HEK293 (cell line): ENCODE measurements around the gene SP5.

Experiments used
- CTCF ChIA-PET: fragments of 350-600 bp; formaldehyde crosslinking; extraction: SDS; loops from one replicate; lab custom pipeline; 2021; ENCODE audit warnings: antibody characterized with exemption; lab: Yijun Ruan, JAX
- POLR2A ChIA-PET: fragments of 300-600 bp; formaldehyde crosslinking; extraction: SDS; loops from one replicate; lab custom pipeline; 2020; ENCODE audit warnings: antibody characterized with exemption, inconsistent platforms; lab: Yijun Ruan, JAX
- H3K27ac ChIP-seq: fragments of 200-500 bp; sonication (Bioruptor generic); 2 replicates; pipeline ENCODE4 v1.5.1; 2014; ENCODE audit warnings: low read depth, low read length, control low read depth, inconsistent platforms; ENCODE audit errors: extremely low read depth
- H3K36me3 ChIP-seq, 2 experiments: fragments of 200-500 bp in 1 of 2; sonication (Bioruptor generic) in 1 of 2; 1 replicate in 1 of 2; 2 replicates in 1 of 2; pipeline ENCODE4 v1.5.1; 2014 to 2017; ENCODE audit warnings: inconsistent platforms in 2 of 2, low read length in 2 of 2; ENCODE audit not compliant: control insufficient read depth in 2 of 2, insufficient read depth in 1 of 2
- H3K4me1 ChIP-seq: fragments of 200-500 bp; sonication (Bioruptor generic); 2 replicates; pipeline ENCODE4 v1.5.1; 2014; ENCODE audit warnings: mild to moderate bottlenecking, low read length, inconsistent platforms; ENCODE audit not compliant: control insufficient read depth, insufficient read depth
- H3K4me3 ChIP-seq: 2 replicates; pipeline ENCODE4 v1.5.1; 2011; ENCODE audit warnings: low read depth, mild to moderate bottlenecking, control low read depth, low read length, moderate library complexity
- H3K9me3 ChIP-seq: fragments of 200-500 bp; sonication (Bioruptor generic); 2 replicates; pipeline ENCODE4 v1.5.1; 2014; ENCODE audit warnings: low read depth, low read length, inconsistent platforms; ENCODE audit not compliant: control insufficient read depth, insufficient read depth
- GLI4 ChIP-seq: fragments of 450-650 bp; formaldehyde crosslinking; IDR thresholded peaks from 2 replicates; pipeline ENCODE4 v1.5.1; 2016; ENCODE audit warnings: missing biosample characterization, missing genetic modification characterization
- PBX3 ChIP-seq: sonication (generic); formaldehyde crosslinking; IDR thresholded peaks from 2 replicates; pipeline ENCODE4 v1.8.1; 2022; ENCODE audit warnings: mild to moderate bottlenecking, moderate library complexity, missing genetic modification reagents
- REST ChIP-seq: fragments of 450-650 bp; formaldehyde crosslinking; IDR thresholded peaks from 2 replicates; pipeline ENCODE4 v1.5.1; 2016; ENCODE audit warnings: missing biosample characterization, missing genetic modification characterization
- SP2 ChIP-seq: fragments of 450-650 bp; formaldehyde crosslinking; IDR thresholded peaks from 2 replicates; pipeline ENCODE4 v1.5.1; 2016; ENCODE audit warnings: missing biosample characterization, missing genetic modification characterization
- WT1 ChIP-seq: fragments of 450-650 bp; formaldehyde crosslinking; IDR thresholded peaks from 2 replicates; pipeline ENCODE4 v1.5.1; 2016; ENCODE audit warnings: missing biosample characterization, missing genetic modification characterization
- ZFP37 ChIP-seq: fragments of 450-650 bp; formaldehyde crosslinking; IDR thresholded peaks from 2 replicates; pipeline ENCODE4 v1.5.1; 2016; ENCODE audit warnings: missing biosample characterization, missing genetic modification characterization
- ZNF112 ChIP-seq: fragments of 450-650 bp; formaldehyde crosslinking; IDR thresholded peaks from 2 replicates; pipeline ENCODE4 v1.5.0; 2017; ENCODE audit warnings: missing biosample characterization, missing genetic modification characterization
- ZNF148 ChIP-seq: fragments of 450-650 bp; formaldehyde crosslinking; IDR thresholded peaks from 2 replicates; pipeline ENCODE4 v1.5.0; 2017; ENCODE audit warnings: missing biosample characterization, missing genetic modification characterization, borderline replicate concordance
- ZNF155 ChIP-seq: fragments of 450-650 bp; formaldehyde crosslinking; IDR thresholded peaks from 2 replicates; pipeline ENCODE4 v1.5.1; 2016; ENCODE audit warnings: missing biosample characterization, missing genetic modification characterization
- ZNF157 ChIP-seq: fragments of 450-650 bp; formaldehyde crosslinking; IDR thresholded peaks from 2 replicates; pipeline ENCODE4 v1.5.1; 2016; ENCODE audit warnings: missing biosample characterization, missing genetic modification characterization
- ZNF184 ChIP-seq: fragments of 450-650 bp; IDR thresholded peaks from 2 replicates; pipeline ENCODE4 v1.5.1; 2018; ENCODE audit warnings: missing biosample characterization, mild to moderate bottlenecking, missing genetic modification characterization
- ZNF23 ChIP-seq: fragments of 450-650 bp; formaldehyde crosslinking; IDR thresholded peaks from 2 replicates; pipeline ENCODE4 v1.5.1; 2016; ENCODE audit warnings: missing biosample characterization, missing genetic modification characterization, borderline replicate concordance
- ZNF341 ChIP-seq: fragments of 450-650 bp; formaldehyde crosslinking; IDR thresholded peaks from 2 replicates; pipeline ENCODE4; 2016; ENCODE audit warnings: low read depth, missing biosample characterization, missing genetic modification characterization
- ZNF544 ChIP-seq: fragments of 450-650 bp; formaldehyde crosslinking; IDR thresholded peaks from 2 replicates; pipeline ENCODE4 v1.5.0; 2017; ENCODE audit warnings: missing biosample characterization, missing genetic modification characterization
- ZNF621 ChIP-seq: fragments of 450-650 bp; formaldehyde crosslinking; IDR thresholded peaks from 2 replicates; pipeline ENCODE4 v1.5.1; 2017; ENCODE audit warnings: missing biosample characterization, missing genetic modification characterization
- ZNF776 ChIP-seq: fragments of 450-650 bp; formaldehyde crosslinking; IDR thresholded peaks from 2 replicates; pipeline ENCODE4 v1.5.0; 2017; ENCODE audit warnings: missing biosample characterization, missing genetic modification characterization, borderline replicate concordance
- ZNF785 ChIP-seq: fragments of 450-650 bp; formaldehyde crosslinking; IDR thresholded peaks from 2 replicates; pipeline ENCODE4 v1.5.1; 2016; ENCODE audit warnings: missing biosample characterization, missing genetic modification characterization

The SP5 gene

GRCh38 chr2:170715932-170716777 is 1.0 kb downstream of the SP5 start:
- ChIA-PET CTCF (interaction anchor here (1.3 kb wide), 2 partner anchors 307 to 347 kb away, joined by 4 to 5 read pairs; no protein-coding TSS in a partner anchor), POLR2A (interaction anchor here (0.6 kb wide), 1 partner anchor 444 kb away, joined by 4 read pairs; no protein-coding TSS in a partner anchor)
- peak overlapping the region; percentile 34 for H3K4me3 ChIP-seq

GRCh38 chr2:170716851-170717598 is 1.9 kb downstream of the SP5 start:
- no peak overlapping the region for H3K27ac ChIP-seq
- CTCF ChIA-PET: interaction anchor here (0.7 to 1.5 kb wide), 6 partner anchors 9 to 392 kb away, joined by 3 to 5 read pairs (median 4); no protein-coding TSS in a partner anchor

More at GRCh38 chr2:170715932-170716777, 1.0 kb downstream of the SP5 start:
- TF ChIP-seq WT1 (tag by site-specific recombination) (no peak), ZNF544 (tag by site-specific recombination) (no peak), ZNF776 (tag by site-specific recombination) (no peak), ZFP37 (tag by site-specific recombination) (no peak), ZNF785 (tag by site-specific recombination) (no peak), REST (no peak), ZNF155 (tag by site-specific recombination) (no peak), ZNF112 (tag by site-specific recombination) (no peak), ZNF157 (tag by site-specific recombination) (no peak), ZNF184 (tag by site-specific recombination) (no peak), GLI4 (no peak), ZNF621 (tag by site-specific recombination) (no peak), SP2 (tag by site-specific recombination) (no peak), ZNF148 (tag by site-specific recombination) (no peak), ZNF23 (tag by site-specific recombination) (no peak)
- H3K4me1 ChIP-seq: no peaks in the 10 kb centered on the region
- H3K9me3 ChIP-seq: no peaks in the 10 kb centered on the region
- peaks cover 0 to 5% of the 10 kb centered on the region in 2 experiments; a peak in 1 of 3 replicates for H3K36me3 ChIP-seq
- H3K27ac ChIP-seq: peak overlapping the region; percentile 57; the same call in 1 of the 2 replicates

More at GRCh38 chr2:170716851-170717598, 1.9 kb downstream of the SP5 start:
- no peaks in the 10 kb centered on the region for H3K9me3 ChIP-seq
- no peaks in the 10 kb centered on the region for H3K4me1 ChIP-seq
- TF ChIP-seq ZNF341 (tag by site-specific recombination) (no peak), PBX3 (CRISPR knock-in tag) (peak; percentile 77; the same call in 1 of the 2 replicates)
- H3K36me3 ChIP-seq: peaks cover 0 to 5% of the 10 kb centered on the region in 2 experiments; a peak in 1 of 3 replicates
- no peak overlapping the region for H3K4me3 ChIP-seq
- POLR2A ChIA-PET: no interaction called here
